ENCODE results near the gene ATP6V1C2.

DNA sequence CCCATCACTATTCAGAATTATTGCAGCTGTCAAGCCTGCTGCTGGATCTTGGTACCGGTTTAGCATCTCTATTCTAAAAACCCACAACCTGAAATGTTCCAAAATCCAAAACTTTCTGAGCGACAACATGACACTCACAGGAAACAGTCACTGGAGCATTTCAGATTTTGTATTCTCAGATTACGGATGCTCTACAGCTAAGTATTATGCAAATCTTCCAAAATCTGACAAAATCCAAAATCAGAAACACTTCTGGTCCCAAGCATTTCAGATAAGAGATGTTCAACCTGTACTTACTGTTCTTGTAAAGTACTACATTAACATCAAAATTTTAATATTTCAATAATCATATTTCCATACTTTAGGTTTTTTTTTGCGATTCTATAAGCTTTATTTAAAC lies 78.7 kb downstream of the ATP6V1C2 start:
- TF ChIP-seq POLR2A (IDR thresholded peaks at IDR 0.05; ENCODE audit: low read length) (no peak), GATA1 (IDR thresholded peaks at IDR 0.05; ENCODE audit: low read depth, low read length) (no peak)
